Activated CD4-positive, alpha-beta T cell treated with anti-CD3 and anti-CD28 coated beads for 4 hours (primary cell): ENCODE measurements around the gene CACNA2D1.
"Not testable (repeated sequence)": the region's sequence is repeated elsewhere in the genome, so short reads cannot be mapped to it uniquely, and the experiment has no call there.

ENCODE experiments used
- DNase-seq, 2 donors: peaks; one replicate each; pipeline ENCODE4 v3.0.0-alpha.2; 2020

CACNA2D1 gene

GRCh38 chr7:82389876-82390275 is 53.7 kb downstream of the CACNA2D1 start:
- no peak for DNase-seq

DNA sequence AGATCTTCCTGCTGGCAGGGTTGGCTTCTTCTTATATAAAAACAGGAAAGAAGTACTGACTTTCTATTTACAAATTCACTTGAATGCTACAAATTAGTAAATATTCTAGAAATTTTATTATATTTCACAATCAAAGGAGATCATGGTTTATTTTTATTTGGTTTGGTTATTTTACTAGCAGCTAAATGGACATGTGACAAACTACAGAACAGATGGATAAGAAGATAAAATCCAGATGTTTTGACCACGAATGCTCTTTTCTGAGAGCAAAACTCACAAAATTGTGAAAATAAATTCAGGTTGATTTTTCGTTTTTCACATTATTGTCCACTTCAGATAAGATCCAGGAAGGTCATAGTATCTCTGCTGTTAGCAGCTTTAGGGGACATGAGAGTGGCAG is 55.4 kb downstream of the CACNA2D1 start:
- no peak for DNase-seq

DNA sequence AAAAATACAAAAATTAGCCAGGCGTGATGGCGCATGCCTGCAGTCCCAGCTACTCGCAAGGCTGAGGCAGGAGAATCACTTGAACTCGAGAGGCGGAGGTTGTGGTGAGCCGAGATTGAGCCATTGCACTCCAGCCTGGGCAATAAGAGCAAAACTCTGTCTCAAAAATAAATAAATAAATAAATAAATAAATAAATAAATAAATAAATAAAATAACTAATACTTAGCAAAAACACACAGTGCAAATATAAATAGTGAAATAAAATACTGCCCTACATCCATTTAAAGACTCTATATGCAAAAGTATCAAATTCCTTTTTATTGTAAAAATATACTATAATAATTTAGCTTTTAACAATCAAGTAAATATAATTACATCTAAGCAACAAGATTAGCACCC is 57.0 kb downstream of the CACNA2D1 start:
- not testable (repeated sequence) for DNase-seq

- no peak for DNase-seq
These were observed 58.8 kb downstream of the CACNA2D1 start for GRCh38 chr7:82384779-82385178.

DNA sequence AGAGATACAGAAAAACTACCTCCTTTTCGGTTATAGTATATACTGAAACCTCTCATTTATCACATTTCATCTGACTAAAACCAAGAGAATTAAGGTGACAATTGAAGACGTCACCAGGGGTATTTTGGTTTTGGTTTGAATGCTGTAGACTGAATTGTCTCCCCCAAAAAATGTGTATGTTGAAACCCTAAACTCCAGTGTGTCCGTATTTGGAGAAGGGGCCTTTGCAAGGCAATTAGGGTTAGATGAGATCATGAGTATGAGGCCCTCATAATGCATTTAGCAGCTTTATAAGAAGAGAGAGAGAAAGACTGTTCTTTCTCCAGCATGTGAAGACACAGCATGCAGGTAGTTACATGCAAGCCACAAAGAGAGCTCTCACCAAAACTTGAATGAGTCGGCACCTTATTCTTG is 59.5 kb downstream of the CACNA2D1 start:
- no peak for DNase-seq

DNA sequence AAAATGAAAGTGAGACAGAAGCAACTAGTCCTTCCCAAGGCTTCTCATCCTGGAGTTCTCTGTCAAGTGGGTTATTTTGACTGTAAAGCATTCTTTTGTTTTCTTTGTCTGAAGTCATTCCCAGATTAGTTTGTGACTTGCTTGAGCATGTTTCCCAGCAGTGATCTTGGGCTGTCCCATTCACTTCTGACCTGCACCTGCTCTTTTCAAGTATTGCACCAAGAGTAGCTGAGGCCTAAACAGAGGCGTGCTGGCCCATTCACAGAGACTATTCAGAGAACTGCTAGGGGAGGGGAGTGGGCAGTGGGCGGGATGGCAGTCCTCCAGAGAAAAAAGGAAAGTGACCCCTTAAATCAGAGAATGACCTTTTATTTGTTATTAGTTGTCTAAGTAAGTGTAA is 61.3 kb downstream of the CACNA2D1 start:
- no peak for DNase-seq

DNA sequence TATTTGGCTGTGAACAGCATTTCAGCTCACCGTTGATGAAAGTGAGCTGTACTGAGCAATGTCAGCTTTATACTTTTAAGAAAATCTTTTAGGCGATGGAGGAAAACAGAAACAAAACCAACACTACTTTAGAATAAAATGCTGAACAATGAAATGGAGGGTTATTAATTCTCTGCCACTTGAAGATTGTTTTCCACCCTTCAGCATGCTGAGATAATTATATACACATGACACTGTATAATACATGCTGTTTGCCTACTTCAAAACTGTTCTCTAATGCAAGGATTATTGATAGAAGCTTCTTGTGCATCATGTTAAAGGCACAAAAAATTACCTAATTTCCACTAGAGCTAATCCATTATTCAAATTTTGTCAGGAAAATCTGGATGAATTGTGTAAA is 66.8 kb downstream of the CACNA2D1 start:
- DNase-seq, result no peak

GRCh38 chr7:82375713-82376112 is 67.9 kb downstream of the CACNA2D1 start:
- no peak for DNase-seq

DNA sequence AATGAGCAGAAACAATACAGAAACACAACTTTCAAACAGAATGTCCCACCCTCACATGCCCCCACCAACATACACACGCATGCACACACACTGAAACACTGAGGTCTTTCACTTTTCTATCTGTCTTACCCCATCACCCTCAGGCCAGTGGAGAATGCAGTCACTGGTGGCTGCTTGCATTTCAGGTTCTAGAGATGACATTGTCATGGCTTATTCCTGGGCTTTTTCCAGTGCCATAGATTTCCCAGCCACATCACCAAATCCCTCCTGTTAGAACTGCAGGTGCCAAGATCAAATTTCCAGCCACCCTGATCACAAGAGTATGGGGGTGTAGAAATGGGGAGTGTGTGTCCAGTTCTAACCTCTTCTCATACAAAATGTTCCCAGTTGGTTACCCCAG is 68.4 kb downstream of the CACNA2D1 start:
- DNase-seq, result no peak

DNA sequence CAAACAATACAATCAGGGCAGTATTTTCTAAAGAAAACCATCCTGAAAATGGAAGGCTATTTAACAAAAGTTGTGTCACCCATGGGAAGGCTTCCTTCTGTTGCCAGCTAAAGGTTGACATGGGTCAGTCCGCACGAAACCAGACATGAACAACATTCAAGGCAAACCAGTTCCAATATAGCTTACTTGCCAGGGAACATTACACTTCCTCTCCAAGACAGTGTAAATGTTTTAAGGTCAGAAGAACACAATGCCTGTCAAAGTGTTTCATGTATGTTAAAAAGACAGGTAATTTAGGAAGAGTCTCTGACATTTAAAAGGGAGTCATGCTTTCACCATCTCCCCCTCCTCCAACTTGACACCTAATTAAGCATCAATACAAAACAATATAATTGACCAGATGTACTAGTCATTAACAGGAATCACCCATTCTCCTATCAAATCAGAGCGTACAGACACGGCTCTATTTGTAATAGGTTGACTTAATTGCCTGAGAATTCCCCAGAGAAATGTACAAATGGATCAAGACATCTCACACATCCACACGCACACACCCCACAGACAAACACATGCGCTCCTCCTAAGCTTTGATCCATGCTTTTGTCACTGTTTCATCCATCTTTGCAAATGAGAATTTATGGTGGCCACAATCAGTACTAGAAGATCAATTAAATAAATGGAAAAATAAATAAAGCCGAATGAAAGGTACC is 69.5 kb downstream of the CACNA2D1 start:
- DNase-seq, result no peak

DNA sequence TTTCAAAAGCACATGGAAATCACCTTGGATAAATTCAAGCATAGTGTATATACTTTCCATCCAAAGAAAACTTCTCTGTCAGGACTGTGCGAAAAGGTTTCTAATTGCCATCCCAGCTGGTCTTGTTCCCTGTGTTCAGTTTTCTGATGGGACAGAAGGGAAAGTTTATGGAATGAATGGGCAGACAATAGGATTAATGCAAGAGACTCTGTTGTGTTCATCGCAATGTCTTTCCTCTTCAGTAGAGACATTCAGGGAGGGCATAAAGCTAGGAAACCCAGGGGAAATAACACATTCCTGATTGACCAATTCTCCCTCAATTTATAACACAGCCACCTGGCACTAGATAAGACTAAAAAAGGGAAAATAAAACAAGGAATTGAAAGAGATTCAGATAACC is 78.9 kb downstream of the CACNA2D1 start:
- no peak for DNase-seq

DNA sequence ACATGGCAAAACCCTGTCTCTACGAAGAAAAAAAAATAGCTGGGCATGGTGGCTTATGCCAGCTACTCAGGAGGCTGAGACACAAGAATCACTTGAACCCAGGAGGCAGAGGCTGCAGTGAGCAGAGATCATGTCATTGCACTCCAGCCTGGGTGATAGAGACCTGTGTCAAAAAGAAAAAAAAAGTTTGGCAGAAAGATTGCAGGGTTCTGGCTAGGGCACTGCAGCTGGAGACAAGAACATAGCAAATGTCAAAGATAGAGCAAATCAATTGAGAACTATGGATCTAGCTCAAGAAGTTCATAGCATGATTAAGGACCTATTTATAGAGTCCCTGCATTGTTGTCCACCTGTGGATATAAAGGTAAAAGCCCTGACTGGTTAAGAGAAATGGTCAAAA is 79.5 kb downstream of the CACNA2D1 start:
- no peak for DNase-seq

DNA sequence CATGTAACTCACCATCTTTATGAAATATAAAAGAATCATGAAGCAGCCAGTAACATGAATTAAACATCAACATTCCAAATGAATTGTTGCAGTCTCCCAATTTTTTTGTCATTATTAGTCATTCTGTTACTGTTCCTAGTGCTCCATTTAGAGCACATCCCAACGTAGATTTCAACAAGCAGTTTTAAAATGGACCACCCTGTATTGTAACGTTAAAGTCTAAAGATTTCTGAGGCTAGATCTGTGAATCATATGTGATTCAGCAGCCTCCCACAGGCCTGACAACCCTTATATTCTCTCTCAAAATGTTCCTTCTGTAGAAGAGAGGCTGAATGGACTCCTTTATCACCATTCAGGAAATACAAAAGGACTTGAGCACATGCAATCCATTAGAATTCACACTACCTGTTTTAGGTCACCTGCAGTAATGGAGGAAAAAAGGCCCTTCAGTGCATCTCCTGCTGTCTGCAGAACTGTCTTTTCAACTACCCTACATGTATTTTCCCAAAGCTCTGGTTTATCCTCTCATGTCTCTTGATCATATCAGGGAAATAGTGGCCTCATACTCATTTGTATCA is 81.4 kb downstream of the CACNA2D1 start:
- DNase-seq, result no peak

DNA sequence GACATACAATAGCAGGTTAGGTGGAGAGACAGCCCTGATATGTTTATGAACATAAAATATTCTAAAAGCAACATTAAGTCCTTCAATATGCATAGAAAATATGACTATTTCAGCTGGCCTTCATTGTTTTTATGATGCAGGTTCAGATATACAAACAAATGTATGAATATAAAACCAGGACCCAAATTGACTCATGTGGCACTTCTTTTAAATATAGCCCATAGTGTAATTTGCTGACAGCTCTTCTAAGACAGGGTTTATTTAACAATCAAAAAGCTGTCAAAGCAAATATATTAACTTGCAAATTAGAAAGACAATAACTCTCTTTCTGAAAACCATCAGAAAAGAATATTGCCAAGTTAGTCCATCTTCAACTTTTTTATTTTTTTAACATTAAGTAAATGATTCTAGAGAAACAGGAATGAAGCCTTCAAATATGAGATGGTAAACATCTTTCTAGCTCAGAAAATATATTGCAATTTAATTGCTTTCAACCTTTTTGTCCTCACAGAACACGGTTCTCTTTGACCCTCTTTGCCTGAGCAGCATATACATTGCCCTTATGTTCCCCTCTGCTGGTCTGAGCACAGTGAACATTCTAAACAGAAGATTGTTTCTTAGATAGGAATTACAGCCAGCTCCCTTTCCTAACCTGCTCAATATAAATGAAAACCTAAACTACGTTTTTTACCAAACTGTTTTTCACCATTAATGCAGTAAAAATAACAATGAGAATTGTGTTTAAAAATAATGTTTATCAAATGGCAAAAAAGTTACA is 82.8 kb downstream of the CACNA2D1 start:
- DNase-seq, result no peak

- no peak for DNase-seq
These were observed 84.2 kb downstream of the CACNA2D1 start for GRCh38 chr7:82359426-82359825.

DNA sequence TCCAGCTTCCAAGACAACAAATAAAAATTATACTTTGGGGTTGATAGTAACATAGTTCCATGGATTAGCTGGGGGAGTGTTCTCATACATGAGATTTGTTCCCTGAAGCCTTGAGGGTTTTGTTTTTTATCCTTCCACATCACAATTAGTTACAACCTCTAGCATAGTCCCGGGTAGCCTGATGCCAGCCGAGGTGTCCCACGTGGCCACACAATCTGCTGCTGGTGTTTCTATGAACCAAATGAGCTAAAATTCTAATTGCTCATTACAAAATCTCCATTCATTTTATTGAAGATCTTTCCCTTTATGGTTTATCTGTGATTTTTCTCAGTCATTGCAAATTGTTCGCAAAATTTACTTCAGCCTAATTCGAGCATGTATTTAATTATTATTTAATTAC is 84.7 kb downstream of the CACNA2D1 start:
- DNase-seq, result no peak

- no peak for DNase-seq
These were observed 85.5 kb downstream of the CACNA2D1 start for GRCh38 chr7:82358009-82358578.

DNA sequence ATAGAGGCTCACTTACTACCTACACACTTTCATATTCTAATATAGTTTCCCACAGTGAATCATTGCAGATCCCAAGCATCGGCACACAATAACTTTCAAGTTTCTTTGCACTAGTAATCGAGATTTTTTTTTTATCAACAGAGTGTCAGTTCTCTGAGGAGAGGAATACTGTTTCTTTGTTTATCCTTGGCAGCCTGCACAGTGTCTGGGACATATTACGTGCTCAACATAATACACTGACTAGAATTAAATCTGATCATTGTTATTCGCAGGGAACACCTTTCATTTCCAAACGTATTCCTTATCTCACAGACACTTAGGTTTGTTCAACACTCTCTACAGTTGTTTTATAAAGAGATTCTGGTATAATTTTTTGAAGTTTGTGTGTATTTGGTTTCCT is 95.3 kb downstream of the CACNA2D1 start:
- no peak for DNase-seq

DNA sequence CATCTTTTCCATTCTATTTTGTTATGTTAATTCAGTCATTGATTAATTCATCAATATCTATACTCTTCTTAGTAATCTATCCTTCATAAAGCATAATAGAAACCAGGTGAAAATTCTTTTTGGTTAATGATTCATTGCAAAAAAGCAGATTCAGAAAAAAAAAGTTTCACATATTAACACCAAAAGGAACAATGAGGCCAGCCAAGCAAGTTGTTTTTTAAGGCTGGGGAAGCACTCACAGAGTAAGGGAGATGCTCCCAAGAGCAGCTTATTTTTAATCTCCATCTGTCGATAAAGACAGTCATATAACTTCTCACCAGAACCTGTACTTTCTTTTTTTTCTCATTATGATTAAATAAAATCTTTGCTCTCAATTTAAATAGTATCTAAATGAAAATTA is 95.8 kb downstream of the CACNA2D1 start:
- DNase-seq, result no peak

DNA sequence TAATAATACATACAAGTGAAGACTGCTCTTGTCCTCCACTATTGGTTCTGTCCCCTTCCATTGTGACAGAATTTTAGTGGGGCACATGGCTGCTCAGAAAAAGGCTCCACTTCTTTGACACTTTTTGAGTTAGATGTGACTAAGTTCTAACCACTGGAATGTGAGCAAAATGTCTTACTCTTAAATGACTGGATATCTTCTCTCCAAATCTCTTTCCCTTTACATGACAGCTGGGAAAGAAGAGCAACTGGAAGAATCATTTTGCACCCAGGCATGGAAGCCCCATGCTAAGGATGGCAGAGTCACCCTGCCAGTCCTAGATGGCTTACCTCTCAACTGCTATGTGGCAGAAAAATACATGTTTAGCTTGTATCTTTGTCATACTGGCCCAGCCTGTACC is 97.7 kb downstream of the CACNA2D1 start:
- no peak for DNase-seq

- no peak for DNase-seq
These were observed 99.9 kb downstream of the CACNA2D1 start for GRCh38 chr7:82343716-82344115.

DNA sequence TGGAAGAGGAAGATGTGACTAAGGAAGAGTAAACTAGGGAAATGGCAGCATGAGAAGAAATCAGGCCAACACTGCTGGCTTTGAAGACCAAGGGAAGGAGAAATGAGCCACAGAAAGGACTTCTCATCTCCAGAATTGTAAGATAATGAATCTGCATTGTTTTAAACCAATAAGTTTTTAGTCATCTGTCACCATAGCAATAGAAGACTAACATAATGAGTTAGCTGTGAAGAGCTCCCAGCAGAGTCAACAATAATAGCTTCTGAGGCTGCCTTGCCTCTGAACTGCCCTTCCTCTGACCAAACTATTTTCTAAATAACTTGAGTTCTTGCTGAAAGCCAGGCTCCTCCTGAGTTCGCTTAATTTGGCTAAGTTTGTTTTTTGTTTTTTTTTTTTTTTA is 103.6 kb downstream of the CACNA2D1 start:
- DNase-seq, result no peak

- no peak for DNase-seq
These were observed 107.7 kb downstream of the CACNA2D1 start for GRCh38 chr7:82335927-82336326.

GRCh38 chr7:82335001-82335400 is 108.6 kb downstream of the CACNA2D1 start:
- no peak for DNase-seq
